Islet of Langerhans (tissue), 1 donor: Measurements from ENCODE around the gene ACYP1.
"Not testable (repeated sequence)": the region's sequence is repeated elsewhere in the genome, so short reads cannot be mapped to it uniquely, and the experiment has no call there.

Experiments used
- FAIRE-seq: peaks from one replicate; lab custom pipeline; 2011; peaks lifted over from hg19 to GRCh38; lab: Jason Lieb, UNC

ACYP1 gene

DNA sequence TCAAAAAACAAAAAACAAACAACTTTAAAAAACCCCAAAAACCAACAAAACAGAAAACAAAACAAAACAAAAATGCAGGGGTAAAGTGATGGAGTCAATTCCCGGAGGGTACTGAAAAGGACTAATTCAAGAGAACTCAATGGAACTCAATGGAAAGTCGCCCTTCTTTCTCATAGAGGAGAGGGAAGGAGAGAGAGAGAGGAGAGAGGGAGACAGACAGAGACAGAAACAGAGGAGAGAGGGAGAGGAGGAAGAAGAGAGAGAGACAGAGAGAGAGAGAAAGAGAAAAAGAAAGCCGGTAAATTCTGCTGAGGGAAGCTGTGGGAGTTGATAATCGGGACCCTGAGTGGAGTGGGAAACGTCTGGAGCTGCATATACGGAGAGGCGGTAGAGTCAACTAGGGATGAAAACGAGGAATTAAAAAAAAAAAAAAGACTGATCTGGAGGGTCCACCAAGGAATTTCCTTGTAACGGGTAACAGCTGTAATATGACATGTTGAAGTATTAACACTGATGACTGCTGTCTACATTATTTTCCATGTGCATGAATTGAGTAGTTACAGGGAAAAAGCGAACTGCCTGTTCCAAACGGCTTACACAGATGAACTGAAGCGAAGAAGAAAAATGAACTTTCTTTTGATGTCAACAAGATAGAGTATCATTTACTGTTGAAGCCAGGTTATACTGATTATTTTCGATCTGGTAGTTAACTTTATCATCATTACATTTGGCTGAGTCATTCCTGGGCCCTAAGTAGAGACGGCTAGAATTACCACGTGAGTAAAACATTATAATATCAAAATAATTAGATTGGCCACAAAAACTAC lies 4.7 kb upstream of the ACYP1 start:
- FAIRE-seq: peak; percentile 41

DNA sequence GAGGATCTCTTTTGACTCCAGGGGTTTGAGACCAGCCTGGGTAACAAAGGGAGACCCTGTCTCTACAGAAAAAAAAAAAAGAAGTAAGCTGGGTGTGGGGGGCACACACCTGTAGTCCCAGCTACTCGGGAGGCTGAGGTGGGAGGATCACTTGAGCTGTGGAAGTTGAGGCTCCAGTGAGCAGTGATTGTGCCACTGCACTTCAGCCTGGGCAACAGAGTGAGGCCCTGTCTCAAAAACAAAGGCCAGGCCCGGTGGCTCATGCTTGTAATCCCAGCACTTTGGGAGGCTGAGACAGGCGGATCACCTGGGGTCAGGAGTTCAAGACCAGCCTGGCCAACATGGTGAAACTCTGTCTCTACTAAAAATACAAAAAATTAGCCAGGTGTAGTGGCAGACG lies 3.9 kb upstream of the ACYP1 start:
- FAIRE-seq: not testable (repeated sequence)

DNA sequence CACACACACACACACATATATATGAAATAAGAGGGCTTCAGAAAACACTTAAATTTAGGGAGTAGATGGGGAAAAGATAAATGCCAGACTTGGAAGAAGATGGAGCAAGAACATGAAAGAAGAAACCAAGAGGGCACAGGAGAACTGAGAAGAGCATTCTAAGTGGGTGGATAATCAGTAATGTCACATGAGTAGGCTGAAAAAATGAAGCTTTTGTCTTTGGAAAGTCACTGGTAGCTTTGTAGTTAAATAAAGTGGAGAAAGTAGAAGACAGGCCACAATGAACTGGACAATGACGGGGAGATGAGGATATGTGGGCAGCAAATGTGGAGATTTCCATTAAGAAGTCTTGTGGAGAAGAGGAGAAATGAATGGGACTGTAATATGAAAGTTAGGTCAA lies 3.4 kb upstream of the ACYP1 start:
- no peak for FAIRE-seq

DNA sequence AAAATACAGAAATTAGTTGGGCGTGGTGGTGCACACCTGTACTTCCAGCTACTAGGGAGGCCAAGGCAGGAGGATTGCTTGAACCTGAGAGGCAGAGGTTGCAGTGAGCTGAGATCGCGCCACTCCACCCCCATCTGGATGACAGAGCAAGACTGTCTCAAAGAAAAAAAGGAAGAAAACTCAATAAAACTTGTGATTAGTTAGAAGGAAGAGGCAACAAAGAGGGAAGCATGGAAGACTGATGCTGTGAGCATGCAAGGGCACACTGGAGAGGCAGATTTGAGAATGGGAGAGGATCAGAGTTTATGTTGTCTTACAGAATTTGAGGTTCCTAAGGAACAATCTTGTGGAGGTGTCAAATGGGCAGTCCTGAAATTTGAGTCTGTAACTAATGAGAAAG lies 2.9 kb upstream of the ACYP1 start:
- no peak for FAIRE-seq

DNA sequence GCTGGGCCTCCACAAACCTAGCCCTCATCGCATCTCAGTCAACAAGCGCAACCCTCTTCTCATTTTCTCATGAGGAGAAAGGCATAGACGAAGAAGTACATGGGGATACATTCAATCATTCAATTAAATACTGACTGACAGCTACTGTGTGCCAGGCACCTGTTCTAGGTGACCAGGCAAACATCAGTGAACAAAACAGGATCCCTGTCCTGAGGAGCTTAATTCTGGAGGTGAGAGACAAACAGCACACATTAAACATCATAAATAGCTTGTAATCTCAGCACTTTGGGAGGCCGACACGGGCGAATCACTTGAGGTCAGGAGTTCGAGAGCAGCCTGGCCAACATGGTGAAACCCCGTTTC lies 362 bp upstream of the ACYP1 start:
- no peak for FAIRE-seq

DNA sequence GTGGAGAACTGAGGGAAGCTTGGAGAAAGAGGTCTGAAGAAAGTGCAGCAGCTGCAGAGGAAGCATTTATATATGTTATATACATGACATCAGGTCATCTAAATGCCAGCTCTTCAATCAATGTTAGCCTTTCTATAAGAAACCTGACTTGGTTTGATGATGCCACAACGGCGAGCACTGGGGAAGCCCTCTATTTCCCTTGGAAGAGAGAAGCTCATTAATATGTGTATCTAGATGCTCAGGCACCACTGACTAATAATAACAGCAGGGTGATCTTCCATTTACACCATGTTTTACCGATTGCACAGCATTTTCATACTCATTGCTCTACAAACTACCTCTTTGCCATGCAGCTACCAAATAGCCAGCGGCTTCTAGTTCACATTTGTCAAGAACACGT lies 811 bp downstream of the ACYP1 start:
- no peak for FAIRE-seq

DNA sequence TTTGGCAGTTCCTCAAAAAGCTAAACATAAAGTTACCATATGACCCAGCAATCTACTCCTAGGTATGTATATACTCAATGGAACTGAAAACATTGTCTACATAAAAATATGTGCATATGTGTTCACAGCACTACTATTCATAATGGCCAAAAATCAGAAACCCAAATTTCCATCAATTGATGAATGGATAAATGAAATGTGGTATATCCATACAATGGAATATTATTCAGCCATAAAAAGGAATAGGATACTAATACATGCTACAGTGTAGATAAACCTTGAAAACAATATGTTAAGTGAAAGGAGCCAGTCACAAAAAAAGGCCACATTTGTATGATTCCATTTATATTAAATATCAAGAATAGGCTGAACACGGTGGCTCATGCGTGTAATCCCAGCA lies 3.4 kb downstream of the ACYP1 start:
- FAIRE-seq: no peak

DNA sequence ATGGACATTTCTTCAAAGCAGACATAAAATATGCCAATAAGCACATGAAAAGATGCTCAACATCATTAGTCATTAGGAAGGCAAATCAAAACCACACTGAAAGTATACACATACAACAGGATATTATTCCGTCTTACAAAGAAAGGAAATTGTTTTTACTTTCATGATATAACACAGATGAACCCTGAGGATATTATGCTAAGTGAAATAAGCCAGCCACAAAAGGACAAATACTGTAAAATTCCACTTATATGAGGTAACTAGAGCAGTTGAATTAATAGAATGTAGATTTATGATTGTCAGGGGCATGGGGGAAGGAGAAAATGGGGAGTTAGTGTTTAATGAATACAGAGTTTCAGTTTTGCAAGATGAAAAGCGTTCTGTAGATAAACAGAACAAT lies 4.2 kb downstream of the ACYP1 start:
- FAIRE-seq: no peak

DNA sequence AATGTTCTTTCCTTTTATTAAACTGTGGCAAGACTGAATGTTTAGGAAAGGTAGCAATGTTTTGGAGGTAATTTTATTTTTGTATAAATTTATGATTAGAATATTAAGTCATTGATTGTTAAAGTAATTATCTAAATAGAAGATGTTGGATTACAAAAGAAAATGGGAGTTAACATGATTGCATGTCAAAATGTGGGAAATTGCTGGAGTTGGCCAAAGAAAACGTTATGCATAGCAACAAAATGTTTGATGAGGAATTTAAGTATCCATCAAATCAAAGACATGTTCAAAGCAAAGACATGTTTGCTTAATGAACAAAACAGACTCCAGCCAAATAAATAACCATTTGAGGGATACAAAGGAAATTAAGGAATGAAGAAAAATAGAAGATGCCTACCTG lies 9.4 kb downstream of the ACYP1 start:
- no peak for FAIRE-seq

DNA sequence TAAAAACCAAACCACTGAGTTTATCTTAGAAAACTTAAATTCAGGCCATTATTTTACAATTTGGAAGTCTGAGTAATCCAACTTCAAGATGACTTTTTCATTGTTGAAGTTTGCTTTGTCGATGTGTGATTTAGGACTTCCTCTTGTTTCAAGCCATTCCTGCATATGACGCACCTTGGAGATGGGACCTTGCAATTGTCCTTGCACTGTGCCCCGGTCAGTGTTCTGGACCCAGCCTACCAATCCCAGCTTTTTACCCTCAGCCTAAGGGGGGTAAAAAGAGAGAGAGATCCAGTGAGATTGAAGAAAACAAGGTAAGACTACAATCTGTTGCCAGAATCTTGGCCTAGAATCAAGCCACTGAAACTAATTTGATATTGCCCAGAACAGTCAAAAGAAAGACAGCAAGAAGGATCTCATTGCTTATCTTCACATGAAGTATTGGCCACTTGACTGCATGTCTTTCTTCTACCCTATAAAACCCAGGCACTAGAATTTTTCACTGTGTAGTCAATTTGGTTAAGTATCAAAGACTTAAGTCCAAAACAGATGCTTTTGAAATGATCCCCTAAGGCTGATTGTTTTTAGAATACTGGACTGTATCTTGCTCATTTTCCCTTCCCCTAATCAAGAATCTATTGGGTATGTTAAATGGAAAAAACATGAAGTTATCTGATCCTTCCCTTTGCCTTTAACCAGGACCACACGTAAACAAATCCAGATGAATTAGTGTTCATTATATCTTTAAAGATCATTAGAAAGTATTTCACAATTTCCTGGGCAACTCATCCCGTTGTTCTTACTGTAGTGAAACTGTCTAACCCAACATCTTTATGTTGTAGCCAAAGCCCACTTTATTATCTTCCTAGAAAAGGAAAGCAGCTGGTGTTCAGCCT lies 10.2 kb downstream of the ACYP1 start:
- no peak for FAIRE-seq

DNA sequence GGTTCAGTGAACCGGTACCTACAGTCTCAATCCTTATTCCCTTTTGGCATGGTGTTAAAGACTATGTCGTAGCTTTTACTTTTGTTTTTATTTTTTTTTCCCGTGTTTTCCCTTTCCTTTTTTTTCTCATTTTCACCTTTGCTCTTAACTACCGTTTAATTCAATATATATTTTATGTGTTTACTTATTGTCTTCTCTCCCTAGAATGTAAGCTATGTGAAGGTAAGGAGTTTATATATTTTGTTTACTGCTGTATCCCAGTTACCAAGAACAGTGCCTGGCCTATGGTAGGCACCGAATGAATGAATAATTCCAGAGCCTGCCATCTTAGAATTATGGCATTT lies 12.3 kb downstream of the ACYP1 start:
- FAIRE-seq: peak; percentile 77

DNA sequence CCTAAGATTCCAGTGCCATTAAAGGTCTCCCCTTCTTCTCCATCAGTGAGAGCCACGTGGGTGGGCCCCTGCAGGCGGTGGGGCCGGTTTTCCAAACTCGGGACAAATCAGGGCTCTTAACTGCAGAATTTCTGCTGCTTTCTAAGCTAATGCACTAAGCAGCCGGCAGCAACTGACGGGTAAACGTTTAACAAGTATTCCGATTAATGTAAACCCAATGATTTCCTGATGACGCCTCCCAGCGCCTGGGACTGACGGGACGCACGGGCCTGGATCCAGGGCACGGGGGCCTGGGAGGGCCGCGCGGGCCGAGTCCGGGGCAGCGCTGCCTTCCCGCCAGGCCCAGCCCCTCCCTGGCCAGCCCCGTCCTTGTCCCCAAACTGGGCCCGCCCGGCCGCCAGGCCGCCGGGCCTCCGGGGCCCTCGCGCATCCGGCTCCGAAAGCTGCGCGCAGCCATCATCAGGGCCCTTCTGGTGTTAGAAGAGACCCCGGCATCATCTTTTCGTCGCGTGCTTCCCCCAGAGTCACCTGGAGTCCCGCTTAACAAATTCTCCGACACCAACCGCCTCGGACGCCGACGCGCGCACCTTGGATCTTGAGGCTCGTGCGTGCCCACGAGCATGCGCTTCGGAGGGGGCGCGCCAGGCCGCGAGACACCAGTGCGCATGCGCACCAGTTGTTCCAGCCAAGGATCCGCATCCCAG lies 12.8 kb downstream of the ACYP1 start, which contains the start of gene MLH3:
TSS of gene MLH3 (minus strand) at position 616 of the 704 bp plus-strand sequence. CDS start 1,812 bp downstream, outside the sequence.
- no peak for FAIRE-seq

DNA sequence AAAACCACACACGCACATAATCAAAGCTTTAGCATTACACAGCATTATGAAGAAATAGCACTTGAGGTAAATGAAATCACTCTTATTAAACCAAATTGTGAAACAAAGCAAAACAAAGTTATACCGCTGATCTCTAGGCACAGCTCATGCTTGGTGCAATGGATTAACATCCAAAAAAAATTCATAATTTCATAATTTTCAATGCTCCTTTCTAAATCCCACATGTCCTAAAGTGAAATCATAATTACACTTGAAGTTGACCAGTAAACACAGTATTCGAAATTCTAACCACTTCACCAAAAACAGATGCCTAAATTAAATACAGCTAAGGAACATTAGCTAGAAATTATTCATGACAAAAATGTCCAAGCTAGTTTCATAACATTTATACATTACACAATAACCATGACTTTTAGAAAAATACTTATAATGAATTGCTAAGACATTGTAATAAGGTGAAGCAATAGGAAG lies 14.1 kb downstream of the ACYP1 start:
- FAIRE-seq: no peak

DNA sequence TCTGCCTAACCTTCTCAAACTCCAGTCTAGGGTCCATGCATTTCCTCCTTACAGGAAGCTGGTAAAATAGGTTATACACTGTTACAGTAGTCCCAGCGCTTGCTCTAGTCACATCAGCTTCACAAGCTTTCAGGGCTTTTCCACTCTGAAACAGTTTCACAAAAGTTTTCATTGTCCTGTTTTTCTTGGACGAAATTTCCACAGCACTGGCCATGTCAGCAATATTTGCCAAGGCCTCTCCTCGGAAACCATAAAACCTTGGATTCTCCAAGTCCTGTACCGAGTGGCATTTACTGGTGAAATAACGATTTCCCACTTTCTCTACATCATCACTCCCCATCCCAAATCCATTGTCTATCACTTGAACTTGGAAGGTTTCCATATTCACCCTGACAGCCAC lies 14.7 kb downstream of the ACYP1 start:
- FAIRE-seq: no peak

DNA sequence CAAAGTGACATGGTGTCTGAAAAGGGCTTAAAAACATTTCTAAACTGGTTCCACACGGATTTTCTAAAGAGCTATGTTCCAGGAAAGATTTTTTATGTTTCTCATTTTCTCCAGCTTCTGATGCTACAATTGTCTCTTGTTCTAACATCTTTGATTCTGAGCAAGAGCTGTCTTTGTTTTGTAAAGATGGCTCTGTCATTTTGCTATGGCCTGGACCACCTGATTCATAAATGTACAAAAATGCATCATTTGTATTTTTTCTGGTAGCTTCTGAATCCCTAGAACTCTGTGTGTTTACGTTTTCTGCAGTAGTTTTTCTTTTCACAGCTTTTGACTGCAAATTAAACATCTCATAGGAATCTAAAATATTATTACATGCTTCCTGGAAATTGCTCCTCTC lies 15.7 kb downstream of the ACYP1 start:
- FAIRE-seq: no peak

DNA sequence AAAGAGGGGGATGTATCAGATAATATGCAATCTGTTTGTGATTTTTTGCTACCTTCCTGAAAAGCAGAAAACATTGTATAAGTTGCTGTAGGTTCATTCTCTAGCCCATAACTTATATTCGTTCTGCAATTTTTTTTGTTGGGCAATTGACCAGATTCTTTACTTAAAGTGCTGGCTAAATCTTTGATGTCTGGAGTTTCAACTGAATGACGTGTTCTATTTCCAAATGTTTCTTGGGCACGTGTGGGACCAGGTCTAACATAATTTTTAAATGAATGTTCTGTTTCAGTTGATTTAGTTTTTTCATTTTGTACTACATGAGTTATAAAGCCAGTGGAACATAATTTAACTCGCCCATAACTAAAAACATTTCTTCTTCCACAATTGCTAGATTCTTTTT lies 16.3 kb downstream of the ACYP1 start:
- FAIRE-seq: no peak

DNA sequence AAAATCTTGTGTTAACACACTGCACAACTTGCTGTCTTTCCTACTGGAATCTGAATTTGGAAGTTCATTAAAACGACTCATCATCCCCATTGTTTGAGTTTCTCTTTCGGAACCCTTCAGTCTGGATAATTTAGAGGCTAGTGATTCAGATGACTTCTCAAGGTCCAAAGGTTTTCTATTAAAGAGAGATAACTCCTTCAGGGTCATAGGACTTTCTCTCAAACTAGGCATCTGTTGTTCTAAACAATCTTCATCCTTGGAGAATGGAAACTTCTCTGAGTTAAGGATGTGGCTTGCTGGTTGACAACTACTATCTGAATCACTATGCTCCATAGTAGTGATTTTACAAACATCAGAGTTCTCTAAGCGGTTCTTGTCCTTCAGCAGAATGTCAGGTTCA lies 16.9 kb downstream of the ACYP1 start:
- no peak for FAIRE-seq

DNA sequence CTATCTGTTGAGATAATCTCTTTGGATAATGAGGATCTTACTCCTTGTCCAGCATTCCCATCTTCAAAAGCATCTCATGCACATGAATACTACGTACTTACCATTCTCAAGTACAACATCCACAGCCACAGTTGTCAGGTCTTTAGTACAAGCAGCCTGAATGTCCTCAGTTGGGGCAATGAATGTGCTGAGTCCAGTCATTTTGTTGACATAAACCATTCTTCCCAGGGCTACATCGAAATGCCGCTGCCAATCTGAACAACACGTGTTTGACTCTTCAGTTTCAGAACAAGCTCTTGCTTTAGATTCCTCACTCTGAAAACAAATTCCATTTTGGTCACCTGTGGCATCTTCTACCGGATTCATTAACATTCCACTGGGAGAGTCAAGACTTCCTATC lies 17.5 kb downstream of the ACYP1 start:
- no peak for FAIRE-seq

DNA sequence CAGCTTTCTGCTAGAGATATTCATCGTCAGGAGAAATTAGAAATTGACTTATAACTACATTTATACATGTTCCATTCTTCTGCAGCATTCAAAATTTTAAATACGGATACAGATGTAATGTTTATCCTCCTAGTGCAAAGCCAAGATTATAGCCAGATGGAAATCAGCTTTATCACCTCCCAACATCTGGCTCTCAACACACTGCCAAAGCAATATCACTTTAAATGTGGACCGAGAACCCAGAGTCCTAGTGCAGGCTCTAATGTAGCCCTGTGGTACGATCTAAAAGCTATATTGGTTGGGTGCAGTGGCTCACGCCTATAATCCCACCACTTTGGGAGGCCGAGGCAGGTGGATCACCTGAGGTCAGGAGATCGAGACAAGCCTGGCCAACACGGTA lies 19.1 kb downstream of the ACYP1 start:
- no peak for FAIRE-seq

DNA sequence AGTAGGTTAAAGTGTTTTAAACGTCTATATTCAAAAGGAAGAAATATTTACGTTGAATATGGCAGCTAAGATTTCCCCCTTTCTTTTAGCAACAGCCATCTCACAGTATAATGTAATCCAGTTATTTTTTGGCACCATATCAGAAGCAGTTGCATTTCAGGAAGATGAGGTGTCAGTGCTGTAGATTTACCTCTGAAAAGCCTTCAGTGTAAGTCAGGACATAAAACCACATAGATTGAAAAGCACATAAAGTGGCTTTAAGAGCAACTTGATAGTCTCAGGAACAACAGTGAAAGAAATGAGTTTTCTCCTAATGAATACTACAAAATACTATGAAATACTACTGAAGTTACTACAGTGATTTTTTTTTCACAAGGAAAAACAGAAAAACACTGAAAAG lies 19.5 kb downstream of the ACYP1 start:
- no peak for FAIRE-seq

DNA sequence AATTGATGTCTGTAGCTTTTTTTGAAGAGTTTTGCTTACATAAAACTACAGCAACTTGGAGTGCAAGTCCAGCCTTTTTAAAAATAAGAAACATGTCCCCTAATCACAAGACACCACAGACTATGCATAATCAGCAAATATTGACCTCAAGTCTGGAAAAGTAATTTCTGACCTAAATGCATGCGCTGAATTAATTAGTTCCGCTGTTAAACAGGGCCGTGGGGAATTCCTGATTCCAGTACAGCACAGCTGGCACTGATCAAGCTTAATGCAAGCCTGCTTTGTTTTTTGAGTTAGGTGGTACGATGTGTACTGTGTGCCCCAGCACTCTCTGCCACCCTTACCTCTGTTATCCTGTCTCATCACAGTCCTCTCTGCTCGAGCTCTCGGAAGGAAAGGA lies 21.8 kb downstream of the ACYP1 start:
- no peak for FAIRE-seq

DNA sequence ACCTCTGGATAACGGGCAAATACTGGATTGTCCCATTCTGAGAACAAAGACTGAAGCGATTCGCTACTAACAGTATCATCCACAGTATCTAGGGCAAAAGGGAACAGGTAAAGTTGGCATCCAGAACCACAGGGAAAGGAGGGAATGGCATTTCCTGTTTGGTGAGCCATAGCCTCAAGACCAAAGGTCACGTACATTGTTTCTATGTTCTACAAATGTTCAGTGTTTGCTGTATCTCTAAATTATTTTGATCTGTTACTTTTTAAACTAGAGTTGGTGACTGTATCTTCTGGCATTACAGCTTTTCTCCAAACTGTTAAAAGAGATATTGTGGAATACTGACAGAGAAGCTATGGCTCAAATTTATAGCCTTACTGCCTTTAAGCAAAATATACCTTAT lies 22.2 kb downstream of the ACYP1 start:
- no peak for FAIRE-seq

DNA sequence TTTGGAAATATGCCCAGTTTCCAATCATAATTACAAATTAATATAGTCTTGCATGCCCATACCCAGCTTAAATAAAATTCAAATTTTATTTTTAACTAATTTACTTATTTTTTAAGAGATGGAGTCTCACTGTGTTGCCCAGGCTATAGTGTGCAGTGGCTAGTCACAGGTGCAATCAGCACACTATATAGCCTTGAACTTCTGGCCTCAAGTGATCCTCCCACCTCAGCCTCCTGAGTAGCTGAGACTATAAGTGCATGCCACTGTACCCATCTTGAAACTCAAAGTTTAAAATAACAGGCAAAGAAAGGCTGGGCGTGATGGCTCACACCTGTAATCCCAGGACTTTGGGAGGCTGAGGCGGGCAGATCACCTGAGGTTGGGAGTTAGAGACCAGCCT lies 22.9 kb downstream of the ACYP1 start:
- FAIRE-seq: no peak
